H1 (cell line): ENCODE data around the gene NCK1. TPM values are rescaled to one million over a fixed set of nuclear protein-coding genes. Genes with fewer than 3 reads are reported as not detected.

Experiments
- EZH2 ChIP-seq: fragments of 200-600 bp; sonication (generic); IDR thresholded peaks from 2 replicates; pipeline ENCODE4 v1.7.1; 2012; ENCODE audit warnings: low read depth, mild to moderate bottlenecking, moderate library complexity, low read length, inconsistent platforms; ENCODE audit not compliant: severe bottlenecking
- TBP ChIP-seq: IDR thresholded peaks from 2 replicates; pipeline ENCODE4 v1.6.1; 2011; ENCODE audit warnings: low read depth, low read length, improper control_type of control experiment
- polyA plus RNA-seq, 7 experiments: library from polyadenylated mRNA; depleted of rRNA in 3 of 7; stranded (reverse) in 5 of 7; unstranded in 2 of 7; fragments of >200 nt in 5 of 7; fragments of 200-250 nt in 2 of 7; gene quantifications; 1 replicate in 5 of 7; 2 replicates in 1 of 7; 4 replicates in 1 of 7; pipeline versions ENCODE4 v1.2.1 to v1.2.3, GENCODE V29; 2011 to 2013; ENCODE audit warnings: missing spikeins in 2 of 7, mixed read lengths in 2 of 7
- total RNA-seq: library from RNA; stranded (reverse); fragmentation: NEBNext Ultra II Directional; extraction: Animal tissue kit (Norgen Biotek cat#: 25700); gene quantifications from 2 replicates; pipeline ENCODE4 v1.2.1, GENCODE V29; 2021

The NCK1 gene
- total and polyA plus RNA-seq, 2 of the 8 experiments (the other 6 are each of a cell fraction or from before 2014, with no cell fraction given) = 10.0 to 28.5 TPM

DNA sequence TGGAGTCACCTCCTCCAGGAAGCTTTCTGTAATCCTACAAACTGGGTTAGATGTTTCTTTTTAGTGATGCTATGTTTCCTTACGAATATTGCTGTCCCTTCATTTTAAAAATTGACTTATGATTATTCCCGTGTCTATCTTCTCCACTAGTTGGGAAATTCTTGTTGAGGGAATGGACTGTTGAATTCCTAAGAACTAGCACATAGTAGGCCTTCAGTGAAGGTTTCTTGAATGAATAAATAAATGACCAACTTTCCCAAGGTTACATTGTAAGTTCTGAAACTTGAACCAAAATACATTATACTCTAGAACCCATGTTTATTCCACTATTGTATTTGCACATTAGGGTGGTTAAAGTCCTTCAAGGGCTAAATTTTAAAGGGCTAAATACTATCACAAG lies 95.0 kb downstream of the NCK1 start (continued):
- TF ChIP-seq TBP (no peak), EZH2 (no peak)
- TF ChIP-seq, all 59 proteins: peak for 0
